Heart left ventricle (tissue), 16 donors: Measurements from ENCODE around the gene PHACTR1. TPM values are rescaled to one million over a fixed set of nuclear protein-coding genes. Genes with fewer than 3 reads are reported as not detected.

ENCODE experiments used
- ATAC-seq, 4 donors: fragments of 200-7000 bp; cut with Tn5 transposase; one replicate each; pipeline ENCODE4 v1.9.1; 2020 to 2022; ENCODE audit warnings: moderate library complexity in 4 of 4, mild to moderate bottlenecking in 3 of 4, moderate number of reproducible peaks in 1 of 4
- DNase-seq, 5 donors: peaks; one replicate each; pipeline ENCODE4 v3.0.0-alpha.2; 2020
- H3K27ac ChIP-seq, 12 donors: fragments of 200-600 bp; sonication (generic) in 4 of 12; one replicate each; pipeline versions ENCODE4 v1.5.0 to v1.8.0; 2016 to 2022; ENCODE audit warnings: mild to moderate bottlenecking in 2 of 12
- H3K27me3 ChIP-seq, 9 donors: fragments of 200-600 bp; sonication (generic) in 2 of 9; one replicate each; pipeline versions ENCODE4 v1.5.1 to v1.8.0; 2016 to 2022; ENCODE audit warnings: mild to moderate bottlenecking in 3 of 9
- H3K36me3 ChIP-seq, 9 donors: fragments of 200-600 bp; sonication (generic) in 2 of 9; one replicate each; pipeline versions ENCODE4 v1.5.0 to v1.8.0; 2018 to 2022; ENCODE audit warnings: mild to moderate bottlenecking in 2 of 9
- H3K4me1 ChIP-seq, 12 donors: fragments of 200-600 bp; sonication (generic) in 4 of 12; one replicate each; pipeline versions ENCODE4 v1.5.0 to v1.8.0; 2016 to 2022; ENCODE audit warnings: mild to moderate bottlenecking in 3 of 12
- H3K4me3 ChIP-seq, 12 donors: fragments of 200-600 bp; sonication (generic) in 4 of 12; one replicate each; pipeline versions ENCODE4 v1.5.0 to v1.8.0; 2017 to 2022; ENCODE audit warnings: mild to moderate bottlenecking in 9 of 12, moderate library complexity in 4 of 12
- H3K9me3 ChIP-seq, 12 donors: fragments of 200-600 bp; sonication (generic) in 4 of 12; one replicate each; pipeline versions ENCODE4 v1.5.0 to v1.8.0; 2016 to 2022; ENCODE audit warnings: mild to moderate bottlenecking in 1 of 12
- POLR2A ChIP-seq, 2 donors: fragments of 450-650 bp; IDR thresholded peaks; one replicate each; pipeline ENCODE4 v1.6.1; 2017; ENCODE audit warnings: antibody characterized with exemption in 2 of 2, mild to moderate bottlenecking in 2 of 2, moderate library complexity in 2 of 2
- WGBS, 4 donors: extraction: QIAGEN DNeasy Blood & Tissue Kit in 2 of 4; methylation state at CpG; one replicate each; pipeline versions ENCODE4 v1.1.5 to v1.1.7; 2013 to 2018; 5-methylcytosine and 5-hydroxymethylcytosine counted together
- intact Hi-C, 10 donors: fragments of 100-400 bp; cut with DNase I; formaldehyde crosslinking; loops; one replicate each; pipeline versions ENCODE4 v1.11.1 to v1.14.2; 2022
- polyA plus RNA-seq, 2 donors: library from polyadenylated mRNA; stranded (reverse); fragments of 200-250 nt; gene quantifications; one replicate each; pipeline ENCODE4 v1.2.3, GENCODE V29; 2013
- total RNA-seq, 9 donors: library from RNA; depleted of rRNA in 2 of 9; stranded (reverse); fragments of >200 nt in 2 of 9; fragmentation: NEBNext Ultra II Directional in 3 of 9; extraction: Animal tissue kit (Norgen Biotek cat#: 25700) in 3 of 9; gene quantifications; one replicate each; pipeline versions ENCODE4 v1.1.0 to v1.2.4, GENCODE V29; 2016 to 2023
- TF ChIP-seq, protein P1 (sequence below), 12 donors: fragments of 200-600 bp; sonication (generic) in 4 of 12; IDR thresholded peaks; one replicate each; pipeline versions ENCODE4 v1.5.0 to v1.8.0; 2018 to 2022; ENCODE audit warnings: antibody characterized with exemption in 12 of 12, mild to moderate bottlenecking in 5 of 12
- donor health status: ischemic (EF 13 %, LVEDD 7.1; RV severe dilation, severe dysfunction).
- donor health status: healthy with polysubstance abuse.
- donor health status: DM: no; HTN: yes; CAD: no.
- donor health status: DM: no; HTN: no; CAD: no.
- donor health status: ischemic (EF 25% LVEDD 6.9; RV normal size, moderate dysfunction).
- donor health status: ischemic (EF 25% LVEDD 5.7; RV mildly dilated, moderate dysfunction).
- donor health status: healthy.
- donor health status: DM: yes; HTN: yes; CAD: no.
- donor health status: ischemic (EF 35%, LVEDD 5.7; RV mildly dilated, moderate dysfunction).
- donor health status: nonischemic (EF 11% LVEDD 7.7; RV severe dilation, severe dysfunction).
- donor health status: DM: yes; HTN: yes; CAD: no.
- donor health status: PGD.
- donor health status: ischemic (EF 29% LVEDD 5.4; RV normal size, mild dysfunction).
- donor health status: nonischemic (EF 23%, LVEDD 6.1; RV moderate dilation, normal function).

The PHACTR1 gene
- total and polyA plus RNA-seq, 11 donors = 21.2 to 238 (median 87.4) TPM

- DNase-seq = no peak
- WGBS, 4 donors = 60 to 79% (median 69%) methylated on average over 3 of the region's 3 CpGs
- Histone ChIP-seq H3K4me3 (no peak overlapping the region), H3K36me3 (no peaks in the 10 kb centered on the region), H3K9me3 (no peaks in the 10 kb centered on the region), H3K27me3 (no peaks in the 10 kb centered on the region), H3K4me1 (peaks cover 0 to 42% (median 17%) of the 10 kb centered on the region in 12 donors), H3K27ac (peak overlapping the region in 7 of 12 donors; percentile 2 to 39 (median 23))
- no peak for TF ChIP-seq POLR2A (IDR thresholded peaks at IDR 0.05)
- TF ChIP-seq, protein P1, sequence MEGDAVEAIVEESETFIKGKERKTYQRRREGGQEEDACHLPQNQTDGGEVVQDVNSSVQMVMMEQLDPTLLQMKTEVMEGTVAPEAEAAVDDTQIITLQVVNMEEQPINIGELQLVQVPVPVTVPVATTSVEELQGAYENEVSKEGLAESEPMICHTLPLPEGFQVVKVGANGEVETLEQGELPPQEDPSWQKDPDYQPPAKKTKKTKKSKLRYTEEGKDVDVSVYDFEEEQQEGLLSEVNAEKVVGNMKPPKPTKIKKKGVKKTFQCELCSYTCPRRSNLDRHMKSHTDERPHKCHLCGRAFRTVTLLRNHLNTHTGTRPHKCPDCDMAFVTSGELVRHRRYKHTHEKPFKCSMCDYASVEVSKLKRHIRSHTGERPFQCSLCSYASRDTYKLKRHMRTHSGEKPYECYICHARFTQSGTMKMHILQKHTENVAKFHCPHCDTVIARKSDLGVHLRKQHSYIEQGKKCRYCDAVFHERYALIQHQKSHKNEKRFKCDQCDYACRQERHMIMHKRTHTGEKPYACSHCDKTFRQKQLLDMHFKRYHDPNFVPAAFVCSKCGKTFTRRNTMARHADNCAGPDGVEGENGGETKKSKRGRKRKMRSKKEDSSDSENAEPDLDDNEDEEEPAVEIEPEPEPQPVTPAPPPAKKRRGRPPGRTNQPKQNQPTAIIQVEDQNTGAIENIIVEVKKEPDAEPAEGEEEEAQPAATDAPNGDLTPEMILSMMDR (IDR thresholded peaks at IDR 0.05) = no peak
- ATAC-seq = no peak
- intact Hi-C loops = no loop called here
These were observed 379.5 kb downstream of the PHACTR1 start for GRCh38 chr6:13096084-13096483.

- H3K27me3 ChIP-seq = no peaks in the 10 kb centered on the region
- peak overlapping the region in 5 of 12 donors; percentile 2 to 37 (median 21) for H3K27ac ChIP-seq
- H3K4me1 ChIP-seq = peaks cover 0 to 56% (median 18%) of the 10 kb centered on the region in 12 donors
- no peak overlapping the region for H3K4me3 ChIP-seq
- intact Hi-C loops = no loop called here
- no peaks in the 10 kb centered on the region for H3K9me3 ChIP-seq
- peak; percentile 65 to 79 (median 70) for ATAC-seq
- no peaks in the 10 kb centered on the region for H3K36me3 ChIP-seq
- peak in 3 of 5 donors; percentile 31 to 50 (median 37) for DNase-seq
- WGBS, 4 donors = 61 to 80% (median 62%) methylated on average over 1 of the region's 1 CpG
- TF ChIP-seq, protein P1 (IDR thresholded peaks at IDR 0.05) = no peak
- no peak for TF ChIP-seq POLR2A (IDR thresholded peaks at IDR 0.05)
These were observed 380.9 kb downstream of the PHACTR1 start for GRCh38 chr6:13097454-13097853.

DNA sequence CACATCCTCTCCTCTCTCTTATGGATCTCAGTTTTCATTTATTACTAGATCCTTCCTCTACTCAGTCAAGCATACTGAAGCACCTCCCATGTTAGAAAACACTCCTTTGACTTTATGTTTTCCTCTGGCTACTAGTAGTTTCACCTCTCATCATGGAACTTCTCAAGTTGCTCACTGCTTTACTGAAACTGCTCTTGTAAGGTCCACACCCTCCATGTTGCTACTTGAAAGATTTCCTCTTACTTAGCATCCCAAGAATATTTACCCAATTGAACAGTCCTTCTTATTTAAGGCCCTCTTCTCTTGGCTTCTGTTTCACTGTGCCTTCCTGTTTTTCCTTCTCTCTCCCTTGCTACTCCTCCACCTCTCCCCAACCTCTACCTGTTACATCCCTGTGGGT is 381.4 kb downstream of the PHACTR1 start:
- no peaks in the 10 kb centered on the region for H3K9me3 ChIP-seq
- no peak for ATAC-seq
- intact Hi-C loops = no loop called here
- DNase-seq = no peak
- H3K4me1 ChIP-seq = peaks cover 0 to 59% (median 18%) of the 10 kb centered on the region in 12 donors
- no peak for TF ChIP-seq POLR2A (IDR thresholded peaks at IDR 0.05)
- TF ChIP-seq, protein P1 (IDR thresholded peaks at IDR 0.05) = no peak
- H3K27me3 ChIP-seq = no peaks in the 10 kb centered on the region
- H3K4me3 ChIP-seq = no peak overlapping the region
- H3K27ac ChIP-seq = peak overlapping the region in 1 of 12 donors; percentile 37
- no peaks in the 10 kb centered on the region for H3K36me3 ChIP-seq

- peaks cover 0 to 59% (median 18%) of the 10 kb centered on the region in 12 donors for H3K4me1 ChIP-seq
These were observed 382.4 kb downstream of the PHACTR1 start for GRCh38 chr6:13098793-13099570.

More at GRCh38 chr6:13098793-13099570, 382.4 kb downstream of the PHACTR1 start:
- no peak for DNase-seq
- intact Hi-C loops = no loop called here
- H3K4me3 ChIP-seq = no peak overlapping the region
- H3K36me3 ChIP-seq = no peaks in the 10 kb centered on the region
- TF ChIP-seq, protein P1 (IDR thresholded peaks at IDR 0.05) = no peak
- H3K27me3 ChIP-seq = no peaks in the 10 kb centered on the region
- ATAC-seq = no peak
- no peaks in the 10 kb centered on the region for H3K9me3 ChIP-seq
- 63 to 77% (median 70%) methylated on average over 5 of the region's 5 CpGs for whole genome bisulfite sequencing, 4 donors
- H3K27ac ChIP-seq = no peak overlapping the region
